Activated CD8-positive, alpha-beta T cell treated with anti-CD3 and anti-CD28 coated beads for 36 hours (primary cell): Measurements from ENCODE around the gene FRMPD1. TPM values are rescaled to one million over a fixed set of nuclear protein-coding genes. Genes with fewer than 3 reads are reported as not detected.
A peak's percentile ranks its signal among the peaks of the same experiment; 100 is the strongest.

Experiments used
- ATAC-seq: fragments of 200-7000 bp; cut with Tn5 transposase; one replicate; pipeline ENCODE4 v1.10.0; 2021; ENCODE audit warnings: mild to moderate bottlenecking, moderate library complexity
- CTCF ChIA-PET: fragments of 350-600 bp; sonication (Branson Sonifier 250); formaldehyde crosslinking; loops from one replicate; lab custom pipeline; 2021; ENCODE audit warnings: antibody characterized with exemption; lab: Charles Lee
- POLR2A ChIA-PET: fragments of 350-600 bp; sonication (Branson Sonifier 250); formaldehyde crosslinking; loops from one replicate; lab custom pipeline; 2021; ENCODE audit warnings: antibody characterized with exemption; lab: Charles Lee
- DNase-seq: peaks from one replicate; pipeline ENCODE4 v3.0.0-alpha.2; 2020
- H3K27ac Mint-ChIP-seq: one replicate; pipeline ENCODE4 v1.8.0; 2021; ENCODE audit warnings: mild to moderate bottlenecking, mixed read lengths
- H3K27me3 Mint-ChIP-seq: one replicate; pipeline ENCODE4 v1.8.0; 2021; ENCODE audit warnings: mixed read lengths
- H3K36me3 Mint-ChIP-seq: one replicate; pipeline ENCODE4 v1.8.0; 2021; ENCODE audit warnings: low read depth, mixed read lengths
- H3K4me1 Mint-ChIP-seq: one replicate; pipeline ENCODE4 v1.8.0; 2021; ENCODE audit warnings: low read depth, mixed read lengths
- H3K4me3 Mint-ChIP-seq: one replicate; pipeline ENCODE4 v1.8.0; 2021; ENCODE audit warnings: mild to moderate bottlenecking, moderate library complexity, mixed read lengths
- H3K9me3 Mint-ChIP-seq: one replicate; pipeline ENCODE4 v1.8.0; 2021; ENCODE audit warnings: mixed read lengths
- intact Hi-C: fragments of 100-400 bp; cut with micrococcal nuclease; formaldehyde crosslinking; loops from one replicate; pipeline ENCODE4 v1.10.0; 2022
- total RNA-seq, 2 experiments: library from RNA; stranded (reverse); gene quantifications; one replicate each; pipeline ENCODE4 v1.2.3, GENCODE V29; 2021
- TF ChIP-seq, protein P1 (sequence below): fragments of 200-600 bp; IDR thresholded peaks from one replicate; pipeline ENCODE4 v1.8.0; 2022; ENCODE audit warnings: antibody characterized with exemption, mild to moderate bottlenecking

Gene FRMPD1
- total RNA-seq, 2 experiments from 2014 or later: not detected

DNA sequence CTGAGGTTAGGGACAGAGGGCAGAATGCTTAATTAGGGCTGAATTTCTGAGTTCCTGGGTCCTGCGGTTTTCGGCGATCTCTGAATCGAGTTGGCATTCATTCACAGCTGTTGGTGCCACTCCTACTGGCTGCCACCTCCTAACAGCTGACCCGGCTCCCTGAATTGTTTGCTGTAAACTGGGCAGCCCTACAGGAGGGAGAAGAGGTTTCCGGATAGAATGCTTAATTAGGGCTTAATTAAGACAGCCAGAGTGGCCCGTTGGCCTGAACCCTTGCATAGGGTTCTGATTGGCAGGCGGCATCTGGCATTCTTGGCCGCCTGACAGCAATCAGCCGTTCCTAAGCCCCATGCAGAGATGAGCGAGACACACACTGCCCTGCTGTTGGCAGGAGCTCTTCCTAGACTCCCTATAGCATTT lies 25.7 kb downstream of the FRMPD1 start:
- ATAC-seq (no peak), DNase-seq (no peak)
- no peak overlapping the region for H3K4me3 Mint-ChIP-seq
- TF ChIP-seq, protein P1, sequence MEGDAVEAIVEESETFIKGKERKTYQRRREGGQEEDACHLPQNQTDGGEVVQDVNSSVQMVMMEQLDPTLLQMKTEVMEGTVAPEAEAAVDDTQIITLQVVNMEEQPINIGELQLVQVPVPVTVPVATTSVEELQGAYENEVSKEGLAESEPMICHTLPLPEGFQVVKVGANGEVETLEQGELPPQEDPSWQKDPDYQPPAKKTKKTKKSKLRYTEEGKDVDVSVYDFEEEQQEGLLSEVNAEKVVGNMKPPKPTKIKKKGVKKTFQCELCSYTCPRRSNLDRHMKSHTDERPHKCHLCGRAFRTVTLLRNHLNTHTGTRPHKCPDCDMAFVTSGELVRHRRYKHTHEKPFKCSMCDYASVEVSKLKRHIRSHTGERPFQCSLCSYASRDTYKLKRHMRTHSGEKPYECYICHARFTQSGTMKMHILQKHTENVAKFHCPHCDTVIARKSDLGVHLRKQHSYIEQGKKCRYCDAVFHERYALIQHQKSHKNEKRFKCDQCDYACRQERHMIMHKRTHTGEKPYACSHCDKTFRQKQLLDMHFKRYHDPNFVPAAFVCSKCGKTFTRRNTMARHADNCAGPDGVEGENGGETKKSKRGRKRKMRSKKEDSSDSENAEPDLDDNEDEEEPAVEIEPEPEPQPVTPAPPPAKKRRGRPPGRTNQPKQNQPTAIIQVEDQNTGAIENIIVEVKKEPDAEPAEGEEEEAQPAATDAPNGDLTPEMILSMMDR: no peak
- H3K27ac Mint-ChIP-seq: no peak overlapping the region
- H3K36me3 Mint-ChIP-seq: no peaks in the 10 kb centered on the region
- ChIA-PET CTCF (no interaction called here), POLR2A (interaction anchor here (0.6 kb wide), 1 partner anchor 194 kb away, joined by 3 read pairs; no protein-coding TSS in a partner anchor)
- peaks cover 12% of the 10 kb centered on the region for H3K27me3 Mint-ChIP-seq
- no peaks in the 10 kb centered on the region for H3K4me1 Mint-ChIP-seq
- H3K9me3 Mint-ChIP-seq: no peaks in the 10 kb centered on the region
- intact Hi-C loops: no loop called here

DNA sequence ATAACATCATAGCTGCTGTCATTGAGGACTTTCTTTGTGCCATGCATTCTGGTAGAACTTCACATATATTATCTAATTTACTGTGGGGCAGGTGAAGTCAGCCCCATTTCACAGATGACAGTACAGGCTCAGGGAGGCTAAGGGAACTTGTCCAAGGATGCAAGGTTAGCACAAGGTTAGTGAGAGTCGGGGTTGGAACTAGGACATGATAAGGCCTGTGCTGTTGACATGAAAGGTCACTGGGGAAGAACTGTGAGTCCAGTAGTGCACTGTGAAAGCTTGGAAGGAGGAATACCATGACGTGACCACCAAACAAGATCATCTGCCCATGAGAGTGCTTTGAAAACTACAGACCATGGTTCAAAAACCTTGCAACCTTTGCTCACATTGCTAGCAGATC lies 26.7 kb downstream of the FRMPD1 start:
- Mint-ChIP-seq H3K9me3 (no peaks in the 10 kb centered on the region), H3K4me3 (no peak overlapping the region), H3K27me3 (peaks cover 16% of the 10 kb centered on the region), H3K36me3 (no peaks in the 10 kb centered on the region), H3K27ac (no peak overlapping the region), H3K4me1 (no peaks in the 10 kb centered on the region)
- intact Hi-C loops: no loop called here
- ChIA-PET POLR2A (no interaction called here), CTCF (no interaction called here)
- no peak for DNase-seq
- TF ChIP-seq, protein P1: no peak
- ATAC-seq: no peak

DNA sequence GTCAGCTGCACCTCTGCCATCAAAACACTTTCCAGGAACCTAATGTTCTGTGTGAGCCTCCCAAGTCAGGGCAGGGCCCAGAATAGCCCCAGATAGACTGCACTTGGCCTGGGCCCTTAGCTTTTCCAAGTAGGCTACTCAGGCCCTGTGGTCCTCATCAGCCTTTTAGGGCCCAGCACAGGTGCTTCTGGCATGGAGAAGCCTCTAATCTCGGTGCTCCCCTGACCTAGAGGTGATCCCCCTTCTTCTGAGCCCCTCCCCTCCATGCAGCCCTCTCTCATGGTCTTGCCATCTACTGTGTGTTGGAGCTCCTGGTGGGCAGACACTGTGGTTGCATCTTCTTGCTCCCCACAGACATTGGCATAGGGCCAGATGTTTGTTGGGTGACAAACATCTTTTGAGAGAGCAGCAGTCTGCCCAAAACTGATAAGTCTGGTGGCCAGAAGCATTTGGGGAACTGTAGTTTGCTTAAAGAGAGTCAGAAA lies 28.1 kb downstream of the FRMPD1 start:
- H3K27ac Mint-ChIP-seq: no peak overlapping the region

DNA sequence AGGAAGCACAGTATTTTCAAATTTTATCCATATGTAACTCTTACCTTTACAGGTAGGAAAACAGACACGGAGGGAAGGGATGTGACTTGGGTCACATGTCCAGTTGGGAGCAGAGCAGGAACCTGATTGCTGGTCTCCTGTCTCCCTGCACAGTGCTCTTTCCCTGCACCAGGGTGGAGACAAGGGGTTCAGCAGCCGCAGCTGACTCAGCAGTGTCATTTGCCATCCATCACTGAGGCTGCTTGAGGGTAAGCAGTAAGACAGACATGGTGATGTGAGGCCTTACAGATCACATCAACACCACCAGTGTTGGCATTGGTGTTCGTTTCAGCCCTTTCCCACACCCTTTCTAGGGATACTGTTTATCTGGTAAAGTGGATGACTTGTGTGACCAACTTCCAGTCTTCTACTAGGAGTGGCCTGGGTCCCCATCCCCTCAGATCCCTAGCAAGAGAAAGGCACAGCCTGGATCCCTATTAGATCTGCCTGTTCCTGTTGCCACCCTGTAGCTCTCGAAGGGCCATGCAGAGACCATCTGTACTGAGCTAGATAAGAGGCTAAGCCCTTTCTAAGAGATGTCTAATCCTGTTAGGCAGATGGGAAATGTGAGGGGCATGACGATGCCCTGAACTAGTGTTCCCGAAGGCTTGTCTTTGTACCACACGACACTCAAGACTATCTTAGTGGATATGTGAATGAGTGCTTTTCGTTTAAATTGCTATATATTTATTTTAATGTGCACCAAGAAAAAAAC lies 29.1 kb downstream of the FRMPD1 start:
- Mint-ChIP-seq H3K27ac (no peak overlapping the region), H3K4me1 (no peaks in the 10 kb centered on the region), H3K4me3 (no peak overlapping the region), H3K9me3 (no peaks in the 10 kb centered on the region), H3K27me3 (peaks cover 32% of the 10 kb centered on the region), H3K36me3 (no peaks in the 10 kb centered on the region)
- intact Hi-C loops: no loop called here
- DNase-seq: no peak
- TF ChIP-seq, protein P1: no peak
- POLR2A ChIA-PET: no interaction called here
- no peak for ATAC-seq
- CTCF ChIA-PET: no interaction called here

More for the DNA sequence above, 28.1 kb downstream of the FRMPD1 start:
- H3K4me3 Mint-ChIP-seq: no peak overlapping the region
- H3K36me3 Mint-ChIP-seq: no peaks in the 10 kb centered on the region
- intact Hi-C loops: no loop called here
- TF ChIP-seq, protein P1: no peak
- H3K27me3 Mint-ChIP-seq: peaks cover 27% of the 10 kb centered on the region
- no peaks in the 10 kb centered on the region for H3K9me3 Mint-ChIP-seq
- no peaks in the 10 kb centered on the region for H3K4me1 Mint-ChIP-seq
- peak; percentile 11 for DNase-seq
- POLR2A ChIA-PET: no interaction called here
- ATAC-seq: no peak
- CTCF ChIA-PET: no interaction called here

DNA sequence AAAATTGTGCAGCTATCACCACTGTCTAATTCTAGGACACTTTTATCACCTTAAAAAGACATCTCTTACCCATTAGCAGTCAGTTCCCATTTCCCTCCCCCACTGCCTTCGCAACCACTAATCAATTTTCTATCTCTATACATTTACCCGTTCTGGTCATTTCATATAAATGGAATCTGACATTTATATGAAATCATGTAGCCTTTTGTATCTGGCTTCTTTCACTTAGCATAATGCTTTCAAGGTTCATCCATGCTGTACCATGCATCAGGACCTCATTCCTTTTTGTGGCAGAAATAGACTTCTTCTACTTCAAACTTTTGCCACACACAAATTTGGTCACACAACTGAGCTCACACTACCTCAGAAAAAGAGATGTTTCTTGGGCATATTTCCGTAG lies 32.2 kb downstream of the FRMPD1 start:
- DNase-seq: no peak
- POLR2A ChIA-PET: no interaction called here
- Mint-ChIP-seq H3K36me3 (no peaks in the 10 kb centered on the region), H3K27me3 (peaks cover 37% of the 10 kb centered on the region), H3K9me3 (no peaks in the 10 kb centered on the region), H3K4me1 (no peaks in the 10 kb centered on the region), H3K4me3 (no peak overlapping the region), H3K27ac (no peak overlapping the region)
- no peak for ATAC-seq
- CTCF ChIA-PET: no interaction called here
- intact Hi-C loops: no loop called here
- TF ChIP-seq, protein P1: no peak
